ENCODE measurements around the gene TTC13.

- TF ChIP-seq CTCF (IDR thresholded peaks at IDR 0.05; ENCODE audit: low read depth, low read length, missing input control), result no peak
- TF ChIP-seq RXRA (IDR thresholded peaks at IDR 0.05), result no peak
- TF ChIP-seq ZBTB33 (IDR thresholded peaks at IDR 0.05), result no peak
- no peak for TF ChIP-seq REST (IDR thresholded peaks at IDR 0.05)
- no peak for TF ChIP-seq MAX (IDR thresholded peaks at IDR 0.05)
- no peak for TF ChIP-seq YY1 (IDR thresholded peaks at IDR 0.05)
- TF ChIP-seq GABPA (IDR thresholded peaks at IDR 0.05 in 1 of 2, conservative IDR thresholded peaks at IDR 0.05 in 1 of 2), result no peak
- no peak for TF ChIP-seq SP1 (IDR thresholded peaks at IDR 0.05)
Observed at GRCh38 chr1:230900984-230901383, 77.7 kb downstream of the TTC13 start.
